ENCODE data around the gene ETNPPL. TPM values are rescaled to one million over a fixed set of nuclear protein-coding genes. Genes with fewer than 3 reads are reported as not detected.
A peak's percentile ranks its signal among the peaks of the same experiment; 100 is the strongest.

ETNPPL gene
- total RNA-seq, 4 donors from 2014 or later = 0.96 TPM; not detected in 3

- peak; percentile 32 for ATAC-seq (ENCODE audit: low FRiP score)
- DNase-seq (ENCODE audit: low spot score) = no peak
- TF ChIP-seq CTCF (IDR thresholded peaks at IDR 0.05) = no peak
Measured at GRCh38 chr4:108794136-108794535, 31.3 kb upstream of the ETNPPL start.

- DNase-seq (ENCODE audit: low spot score) (no peak), ATAC-seq (ENCODE audit: low FRiP score) (no peak)
- TF ChIP-seq CTCF (IDR thresholded peaks at IDR 0.05) = no peak
Measured at GRCh38 chr4:108793415-108793814, 30.6 kb upstream of the ETNPPL start.

- DNase-seq (ENCODE audit: low spot score) (no peak), ATAC-seq (ENCODE audit: low FRiP score) (no peak)
- no peak for TF ChIP-seq CTCF (IDR thresholded peaks at IDR 0.05)
Measured at GRCh38 chr4:108788731-108789130, 25.9 kb upstream of the ETNPPL start.

GRCh38 chr4:108787724-108788123 is 24.9 kb upstream of the ETNPPL start:
- ATAC-seq (ENCODE audit: low FRiP score) = no peak
- TF ChIP-seq CTCF (IDR thresholded peaks at IDR 0.05) = no peak
- DNase-seq (ENCODE audit: low spot score) = no peak

GRCh38 chr4:108787106-108787505 is 24.3 kb upstream of the ETNPPL start:
- no peak for TF ChIP-seq CTCF (IDR thresholded peaks at IDR 0.05)
- ATAC-seq (ENCODE audit: low FRiP score) (no peak), DNase-seq (ENCODE audit: low spot score) (no peak)

GRCh38 chr4:108786351-108786750 is 23.5 kb upstream of the ETNPPL start:
- ATAC-seq (ENCODE audit: low FRiP score) = no peak
- no peak for TF ChIP-seq CTCF (IDR thresholded peaks at IDR 0.05)

GRCh38 chr4:108783665-108784463 is 21.0 kb upstream of the ETNPPL start:
- DNase-seq (ENCODE audit: low spot score) (no peak), ATAC-seq (ENCODE audit: low FRiP score) (no peak)
- no peak for TF ChIP-seq CTCF (IDR thresholded peaks at IDR 0.05)

More at GRCh38 chr4:108786351-108786750, 23.5 kb upstream of the ETNPPL start:
- no peak for DNase-seq (ENCODE audit: low spot score)
